Ascending aorta (tissue), 2 donors: Measurements from ENCODE around the gene ARHGAP19. TPM values are rescaled to one million over a fixed set of nuclear protein-coding genes. Genes with fewer than 3 reads are reported as not detected.

ENCODE experiments used
- DNase-seq, 2 donors: peaks; one replicate each; pipeline ENCODE4 v3.0.0-alpha.2; 2019; ENCODE audit warnings: low spot score in 2 of 2
- H3K27ac ChIP-seq, 2 donors: fragments of 200-600 bp; sonication (generic); one replicate each; pipeline ENCODE4 v1.5.1; 2016 to 2017; ENCODE audit warnings: mild to moderate bottlenecking in 1 of 2
- H3K27me3 ChIP-seq: fragments of 200-600 bp; sonication (generic); one replicate; pipeline ENCODE4 v1.5.1; 2017
- H3K36me3 ChIP-seq, 2 donors: fragments of 200-600 bp; sonication (generic); one replicate each; pipeline ENCODE4 v1.5.1; 2016
- H3K4me1 ChIP-seq, 2 donors: fragments of 200-600 bp; sonication (generic); one replicate each; pipeline ENCODE4 v1.5.1; 2016 to 2017; ENCODE audit warnings: mild to moderate bottlenecking in 1 of 2
- H3K4me3 ChIP-seq, 2 donors: fragments of 200-600 bp; sonication (generic); one replicate each; pipeline ENCODE4 v1.5.1; 2016 to 2017; ENCODE audit warnings: mild to moderate bottlenecking in 1 of 2
- H3K9me3 ChIP-seq, 2 donors: fragments of 200-600 bp; sonication (generic); one replicate each; pipeline ENCODE4 v1.5.1; 2016
- CTCF ChIP-seq, 3 experiments: fragments of 200-600 bp in 2 of 3; fragments of 450-650 bp in 1 of 3; sonication (generic) in 2 of 3; IDR thresholded peaks; one replicate each; pipeline ENCODE4 v1.5.1; 2016 to 2019; ENCODE audit warnings: antibody characterized with exemption in 3 of 3, mild to moderate bottlenecking in 1 of 3, moderate library complexity in 1 of 3
- intact Hi-C: fragments of 100-400 bp; cut with DNase I; formaldehyde crosslinking; loops from one replicate; pipeline ENCODE4 v1.15.1; 2023
- total RNA-seq: library from RNA; depleted of rRNA; stranded (reverse); fragments of >200 nt; gene quantifications from one replicate; pipeline ENCODE4 v1.1.0, GENCODE V29; 2016

Gene ARHGAP19
- total RNA-seq, 1 donor from 2014 or later: 4.5 TPM

DNA sequence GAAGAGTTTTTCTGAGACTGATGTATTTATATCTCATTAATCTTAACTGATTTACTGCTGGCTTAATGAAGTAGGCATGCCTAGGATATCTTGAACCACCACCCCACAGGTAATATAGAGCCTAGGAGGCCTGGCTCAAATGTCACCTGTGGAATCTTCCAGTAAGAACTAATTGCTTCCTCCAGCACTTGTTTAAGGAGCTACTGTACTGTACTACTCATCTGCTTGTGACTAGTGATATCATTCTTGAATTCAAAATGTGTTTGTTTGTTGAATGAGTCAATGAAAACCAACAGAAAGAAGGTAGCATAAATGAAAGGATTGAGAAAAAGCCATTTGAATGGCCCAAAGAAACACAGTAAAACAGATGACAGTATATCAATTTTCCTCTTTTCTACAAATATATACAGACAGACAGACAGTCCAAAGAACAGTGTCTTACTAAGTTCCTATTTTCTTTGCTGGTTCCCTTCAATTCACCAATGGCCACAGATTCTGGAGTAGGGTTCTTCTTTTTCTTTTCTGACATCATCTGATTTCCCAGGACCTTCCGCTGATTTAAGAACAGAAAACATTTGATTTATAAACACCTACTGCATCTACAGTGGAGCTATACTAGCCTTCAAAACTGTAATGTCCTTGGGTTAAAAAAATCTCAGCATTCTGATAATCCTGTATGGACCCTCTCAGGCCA lies 63.0 kb downstream of the ARHGAP19 start:
- intact Hi-C loops: no loop called here
- Histone ChIP-seq H3K36me3 (peaks cover 7 to 14% of the 10 kb centered on the region in 2 donors), H3K27me3 (no peaks in the 10 kb centered on the region), H3K9me3 (no peaks in the 10 kb centered on the region), H3K4me3 (no peak overlapping the region), H3K4me1 (no peaks in the 10 kb centered on the region), H3K27ac (no peak overlapping the region)
- TF ChIP-seq CTCF (IDR thresholded peaks at IDR 0.05): no peak
- no peak for DNase-seq

DNA sequence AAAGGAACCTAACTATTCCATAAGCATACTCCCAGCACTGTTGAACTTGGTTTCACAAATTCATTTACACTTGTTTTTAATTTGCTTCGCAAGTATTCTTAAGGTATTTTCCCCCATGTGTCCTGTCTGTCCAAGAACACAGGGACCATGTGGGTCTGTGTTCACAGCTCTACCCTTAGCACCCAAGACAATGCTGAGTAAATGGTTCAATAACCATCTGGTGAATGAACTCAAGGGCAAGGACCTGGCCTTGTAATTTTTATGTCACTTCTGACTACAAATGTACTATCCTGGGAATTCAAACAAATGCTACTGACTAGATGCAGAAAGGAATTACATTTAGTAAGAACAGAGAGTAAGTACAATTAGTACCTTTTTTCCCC lies 63.7 kb downstream of the ARHGAP19 start:
- intact Hi-C loops: no loop called here
- no peaks in the 10 kb centered on the region for H3K9me3 ChIP-seq
- H3K36me3 ChIP-seq: peaks cover 7 to 12% of the 10 kb centered on the region in 2 donors
- H3K27me3 ChIP-seq: no peaks in the 10 kb centered on the region
- no peak overlapping the region for H3K4me3 ChIP-seq
- no peak overlapping the region for H3K27ac ChIP-seq
- H3K4me1 ChIP-seq: no peaks in the 10 kb centered on the region
- DNase-seq: no peak
- no peak for TF ChIP-seq CTCF (IDR thresholded peaks at IDR 0.05)

DNA sequence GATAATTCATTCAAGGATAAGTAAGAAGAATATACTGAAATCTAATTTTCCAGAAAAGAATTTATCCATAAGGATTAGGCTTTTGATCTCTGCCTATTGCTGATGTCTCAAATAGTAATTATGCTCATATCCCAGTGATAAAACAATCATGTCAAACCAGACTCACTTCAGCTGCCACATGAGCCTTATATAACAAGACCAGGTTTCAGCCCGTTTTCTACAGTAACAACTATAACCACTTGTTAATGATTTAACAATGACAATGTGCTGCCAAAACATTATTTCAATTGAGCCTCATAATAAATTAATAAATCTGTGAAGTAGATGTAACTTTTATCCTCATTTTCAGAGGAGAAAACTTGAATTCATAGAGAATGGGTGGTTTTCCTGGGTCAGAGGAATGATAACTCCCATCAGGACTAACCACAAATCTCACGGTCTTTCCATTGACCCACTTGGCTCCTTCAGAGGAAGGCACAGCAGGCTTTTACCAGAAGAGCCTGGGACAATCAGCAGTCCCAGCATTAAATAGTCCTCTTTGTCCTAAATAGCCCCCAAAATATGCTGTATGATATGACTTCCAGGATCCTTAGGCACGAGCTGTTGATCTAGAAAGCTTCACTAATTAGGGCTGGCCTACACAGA lies 64.2 kb downstream of the ARHGAP19 start:
- intact Hi-C loops: no loop called here
- no peak overlapping the region for H3K4me3 ChIP-seq
- H3K27ac ChIP-seq: no peak overlapping the region
- no peaks in the 10 kb centered on the region for H3K9me3 ChIP-seq
- TF ChIP-seq CTCF (IDR thresholded peaks at IDR 0.05): no peak
- no peak for DNase-seq
- no peaks in the 10 kb centered on the region for H3K27me3 ChIP-seq
- peaks cover 7 to 9% of the 10 kb centered on the region in 2 donors for H3K36me3 ChIP-seq
- no peaks in the 10 kb centered on the region for H3K4me1 ChIP-seq

DNA sequence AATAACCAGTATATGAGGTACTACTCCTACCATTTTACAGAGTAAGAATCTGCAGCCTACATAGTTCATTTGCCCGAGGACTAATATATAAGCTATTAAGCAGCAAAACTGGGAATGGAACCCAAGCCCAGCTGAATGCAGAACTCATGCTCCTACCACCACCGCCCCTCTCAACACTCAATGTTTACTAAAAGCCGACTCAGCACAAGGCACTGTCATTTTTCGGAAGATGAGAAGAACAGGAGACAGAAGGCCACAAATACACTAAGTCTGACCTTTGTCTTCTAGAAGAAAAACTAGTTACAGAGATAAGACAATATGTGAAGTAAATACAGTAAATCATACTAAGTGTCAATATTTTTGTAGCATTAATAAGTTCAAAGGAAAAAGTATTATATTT lies 66.0 kb downstream of the ARHGAP19 start:
- Histone ChIP-seq H3K9me3 (no peaks in the 10 kb centered on the region), H3K27me3 (no peaks in the 10 kb centered on the region), H3K4me3 (no peak overlapping the region), H3K27ac (no peak overlapping the region), H3K36me3 (peaks cover 7 to 9% of the 10 kb centered on the region in 2 donors), H3K4me1 (no peaks in the 10 kb centered on the region)
- no peak for TF ChIP-seq CTCF (IDR thresholded peaks at IDR 0.05)
- no peak for DNase-seq
- intact Hi-C loops: no loop called here

GRCh38 chr10:97224483-97225435 lies 67.7 kb downstream of the ARHGAP19 start:
- no peak overlapping the region for H3K4me3 ChIP-seq
- TF ChIP-seq CTCF (IDR thresholded peaks at IDR 0.05): no peak
- no peaks in the 10 kb centered on the region for H3K27me3 ChIP-seq
- no peaks in the 10 kb centered on the region for H3K9me3 ChIP-seq
- H3K4me1 ChIP-seq: no peaks in the 10 kb centered on the region
- no peak for DNase-seq
- H3K36me3 ChIP-seq: peaks cover 5 to 7% of the 10 kb centered on the region in 2 donors
- H3K27ac ChIP-seq: no peak overlapping the region
- intact Hi-C loops: no loop called here
